Amniotic epithelial cell (primary cell): Measurements from ENCODE around the gene SLBP.
"Not testable (repeated sequence)": the region's sequence is repeated elsewhere in the genome, so short reads cannot be mapped to it uniquely, and the experiment has no call there.

Source experiments
- DNase-seq: peaks from one replicate; pipeline ENCODE4 v3.0.0-alpha.2; 2010; ENCODE audit warnings: low read depth

The SLBP gene

DNA sequence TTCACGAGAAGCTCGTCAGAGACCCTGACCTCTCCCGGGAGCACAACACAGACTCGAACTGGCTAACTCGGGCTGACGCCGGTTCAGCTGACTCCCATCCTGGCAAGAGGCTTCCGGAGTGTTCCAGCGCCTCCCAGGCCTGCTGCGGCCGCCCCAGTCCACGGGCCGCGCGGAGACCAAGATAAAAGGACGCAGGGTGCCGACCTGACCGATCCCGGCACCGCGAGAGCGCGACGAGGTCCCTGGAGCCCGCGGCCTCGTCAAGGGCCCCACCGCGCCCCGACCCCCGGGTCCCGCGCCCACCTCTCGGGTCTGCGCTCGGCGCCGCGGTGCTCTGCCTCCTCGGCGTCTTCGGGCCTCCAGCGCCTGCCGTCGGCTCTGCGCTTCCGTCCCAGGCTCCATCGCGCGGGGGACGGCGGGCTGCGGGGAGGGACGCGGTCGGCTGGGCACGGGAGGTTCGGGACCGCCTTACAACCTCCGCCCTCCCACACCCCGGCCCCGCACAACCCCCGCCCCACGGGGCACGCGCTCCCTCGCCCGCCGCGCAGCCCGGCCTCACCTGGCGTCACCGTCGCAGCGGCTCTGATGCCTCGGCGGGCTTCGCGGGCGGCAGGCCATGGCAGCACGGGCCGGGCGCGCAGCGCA lies 426 bp downstream of the SLBP start:
- DNase-seq = peak; percentile 54

DNA sequence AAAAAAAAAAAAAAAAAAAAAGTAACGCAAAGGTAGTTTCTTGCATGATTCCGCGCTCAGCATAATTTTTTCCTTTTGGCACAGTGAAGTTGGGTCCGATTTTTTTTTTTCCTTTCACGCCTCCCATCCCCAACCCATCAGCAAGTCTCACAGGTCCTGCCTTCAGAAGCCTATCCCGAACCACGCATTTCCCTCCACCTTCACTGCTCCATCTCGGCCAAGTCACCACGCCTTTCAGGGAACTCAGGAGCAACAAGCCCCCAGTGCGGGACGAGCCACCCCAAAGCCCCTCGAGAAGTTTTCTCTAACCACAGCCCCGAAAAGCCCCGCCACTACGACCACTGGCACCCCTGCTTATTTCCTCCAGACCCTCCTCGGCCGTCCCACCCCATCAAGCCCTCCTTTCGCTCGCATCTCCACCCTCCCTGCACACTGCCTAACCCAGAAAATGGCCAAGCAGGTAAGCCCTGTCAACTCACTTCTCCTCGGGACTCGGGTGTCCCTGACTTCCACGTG lies 1.0 kb downstream of the SLBP start:
- peak; percentile 21 for DNase-seq

DNA sequence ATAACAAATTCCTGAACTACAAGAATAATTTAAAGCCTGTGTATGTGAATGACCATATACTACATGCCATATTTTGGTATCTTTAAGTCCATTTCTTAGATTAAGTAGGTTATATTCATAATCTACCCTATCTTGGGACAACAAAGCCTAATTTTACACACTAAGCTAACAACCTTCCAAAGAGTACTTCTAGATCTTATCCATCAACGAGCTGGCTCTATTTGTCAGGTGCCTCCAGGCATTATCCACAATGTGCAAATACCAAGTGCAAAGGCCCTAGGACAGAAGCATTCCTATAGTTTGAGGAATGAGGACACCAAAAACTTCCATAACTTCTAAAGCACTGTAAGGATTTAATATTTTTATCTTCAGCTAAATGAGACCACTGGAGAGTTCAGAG lies 3.5 kb downstream of the SLBP start:
- no peak for DNase-seq

DNA sequence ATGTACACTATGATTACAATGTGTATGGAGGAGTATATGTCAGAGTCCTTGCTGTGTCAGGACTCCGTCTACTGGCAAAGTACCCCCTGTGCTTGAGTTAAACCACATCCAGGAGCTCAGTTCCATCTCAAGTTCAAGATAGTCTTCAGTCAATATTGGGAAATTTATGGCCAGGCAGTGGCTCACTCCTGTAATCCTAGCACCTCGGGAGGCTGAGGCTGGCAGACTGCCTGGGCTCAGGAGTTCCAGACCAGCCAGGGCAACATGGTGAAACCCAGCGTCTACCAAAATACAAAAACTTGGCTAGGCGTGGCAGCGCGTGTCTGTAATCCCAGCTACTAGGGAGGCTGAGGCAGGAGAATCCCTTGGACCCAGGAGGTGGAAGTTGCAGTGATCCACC lies 5.8 kb downstream of the SLBP start:
- peak; percentile 46 for DNase-seq

DNA sequence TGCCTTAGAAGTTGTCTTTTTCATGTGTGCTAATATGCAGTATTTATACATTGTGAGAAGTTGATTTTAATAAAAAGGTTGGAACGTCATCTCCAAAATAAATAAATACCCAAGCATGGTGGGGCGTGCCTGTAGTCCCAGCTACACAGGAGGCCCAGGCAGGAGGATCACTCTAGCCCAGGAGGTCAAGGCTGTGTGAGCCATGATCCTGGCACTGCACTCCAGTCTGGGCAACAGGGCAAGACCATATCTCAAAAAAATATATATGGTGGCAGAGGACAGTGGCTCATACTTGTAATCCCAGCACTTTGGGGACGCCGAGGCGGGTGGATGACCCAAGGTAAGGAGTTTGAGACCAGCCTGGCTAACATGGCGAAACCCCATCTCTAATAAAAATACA lies 6.4 kb downstream of the SLBP start:
- no peak for DNase-seq

DNA sequence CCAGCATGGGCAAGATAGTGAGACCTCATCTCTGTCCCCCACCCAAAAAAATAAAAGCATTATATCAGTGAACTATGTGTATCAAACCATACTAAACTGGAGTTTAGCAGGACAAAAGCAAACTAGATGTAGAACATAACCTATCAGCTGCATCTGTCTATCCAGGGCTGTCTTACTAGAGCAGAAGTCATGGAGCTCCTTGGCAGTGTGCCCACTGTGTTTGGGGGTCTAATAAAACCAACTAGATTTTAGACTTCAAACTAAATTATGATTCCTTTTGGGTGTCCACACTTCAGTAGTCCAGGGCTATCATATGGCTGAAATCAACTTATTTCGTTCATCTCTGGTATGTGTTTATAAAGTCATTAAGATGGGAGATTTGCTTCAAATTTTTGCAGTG lies 8.3 kb downstream of the SLBP start:
- DNase-seq = no peak

DNA sequence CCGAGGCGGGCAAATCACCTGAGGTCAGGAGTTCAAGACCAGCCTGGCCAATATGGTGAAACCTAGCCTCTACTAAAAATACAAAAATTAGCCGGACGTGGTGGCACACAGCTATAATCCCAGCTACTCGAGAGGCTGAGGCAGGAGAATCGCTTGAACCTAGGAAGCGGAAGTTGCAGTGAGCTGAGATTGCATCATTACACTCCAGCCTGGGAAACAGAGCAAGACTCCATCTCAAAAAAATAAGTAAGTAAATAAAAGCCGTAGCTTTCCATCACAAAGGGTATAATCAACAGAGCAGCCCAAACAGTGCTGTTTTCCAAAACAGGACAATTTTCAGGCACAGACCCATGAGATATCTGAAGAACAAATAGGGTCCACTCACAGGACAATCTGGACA lies 10.4 kb downstream of the SLBP start:
- DNase-seq = not testable (repeated sequence)

DNA sequence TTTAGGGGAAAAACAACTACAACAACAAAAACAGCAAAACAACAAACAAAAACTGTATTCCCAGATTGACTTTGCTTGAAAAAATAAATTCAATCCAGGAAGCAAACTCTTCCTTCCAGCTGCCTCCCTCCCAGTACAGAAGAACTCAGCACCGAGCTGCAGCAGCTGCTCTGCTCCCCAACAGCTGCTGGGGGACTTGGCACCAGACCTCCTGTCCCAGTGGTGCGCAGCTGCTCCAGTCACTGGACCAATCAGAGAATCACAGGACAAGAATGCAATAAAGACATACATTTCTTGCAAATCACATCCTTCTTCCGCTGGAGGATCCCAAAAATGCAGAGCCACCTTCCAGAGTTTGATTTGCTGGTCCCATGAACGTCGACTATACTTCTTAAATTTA lies 16.2 kb downstream of the SLBP start:
- no peak for DNase-seq

DNA sequence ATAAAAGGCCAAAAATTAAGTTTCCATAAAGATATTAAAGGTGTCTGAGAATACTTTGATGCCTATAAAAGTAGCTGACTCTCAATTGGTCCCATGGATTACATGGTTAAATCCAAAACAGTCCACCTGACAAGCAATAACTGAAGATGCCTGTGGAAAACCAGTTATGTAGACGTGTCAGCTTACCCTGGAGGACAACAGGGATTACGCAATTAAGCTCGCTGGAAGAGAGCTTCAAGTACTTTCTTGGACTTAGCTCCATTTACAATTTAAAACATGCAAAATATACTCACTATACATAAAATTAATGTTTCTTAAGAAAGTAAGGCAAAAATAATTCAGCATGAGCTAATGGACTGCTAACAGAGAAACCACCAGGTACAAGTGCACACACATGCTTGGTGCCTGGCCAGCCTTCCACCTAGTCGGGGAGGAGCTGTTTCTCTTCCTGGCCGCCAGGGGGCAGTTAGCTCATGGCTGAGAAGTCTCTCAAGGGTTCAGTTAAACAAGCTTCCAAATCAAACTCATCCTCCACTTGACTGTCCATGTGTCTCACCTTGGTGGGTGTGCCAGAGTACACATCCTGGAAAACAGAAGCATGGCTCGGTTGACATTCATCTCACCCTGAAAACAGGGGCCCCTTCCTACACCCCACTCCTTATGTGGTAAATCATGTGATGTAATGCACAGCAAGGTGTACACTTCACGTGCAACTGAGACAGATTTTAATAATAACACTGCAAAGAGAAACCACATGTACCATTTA lies 18.8 kb downstream of the SLBP start:
- DNase-seq = peak; percentile 85

DNA sequence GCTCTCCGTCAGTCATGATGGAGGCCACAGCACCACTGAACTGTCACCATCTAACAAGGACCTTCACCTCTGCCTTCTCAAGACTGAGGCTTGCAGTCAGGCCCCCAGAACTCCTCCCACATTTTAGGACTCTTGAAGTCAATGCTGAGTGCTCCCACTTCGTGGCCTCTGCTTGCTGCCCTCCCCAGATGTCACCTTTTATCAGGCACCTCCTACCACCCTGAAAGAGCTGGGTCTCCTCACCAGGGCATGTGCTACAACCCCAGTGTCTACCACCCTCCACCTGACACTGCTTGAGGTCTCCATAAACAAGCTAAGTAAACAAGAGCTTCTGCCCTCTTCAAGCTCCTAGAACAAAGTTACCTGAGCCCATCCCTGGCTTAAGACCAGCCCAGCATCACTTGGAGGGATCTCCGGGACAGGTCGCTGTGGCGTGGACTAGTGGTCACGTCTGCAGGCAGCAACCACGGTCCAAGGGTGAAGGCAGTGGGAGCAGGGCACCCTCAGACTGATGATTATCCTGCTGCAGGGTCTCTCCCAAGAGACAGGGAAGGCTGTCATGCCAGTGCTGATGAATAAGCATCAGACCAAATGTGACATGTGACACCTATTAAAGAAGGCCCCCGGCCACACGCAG lies 20.3 kb downstream of the SLBP start:
- no peak for DNase-seq

DNA sequence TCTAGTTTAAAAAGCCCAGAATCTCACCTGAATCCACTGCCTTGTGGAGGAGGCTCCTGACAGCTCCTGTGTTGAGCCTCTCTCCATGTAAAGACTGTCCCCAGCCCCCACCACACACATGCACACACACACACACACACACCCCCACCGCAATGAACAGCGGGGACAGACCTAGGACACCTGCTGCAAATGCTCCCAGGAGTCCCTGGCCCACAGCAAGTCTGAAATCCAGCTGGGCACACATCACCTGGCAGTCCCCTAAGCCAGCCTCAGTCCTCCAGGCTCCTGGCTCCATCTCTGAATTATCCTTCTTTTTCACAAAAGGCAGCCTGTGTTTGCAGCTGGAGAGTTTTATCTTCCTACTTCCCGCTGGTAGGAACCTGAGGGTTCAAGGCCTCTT lies 21.4 kb downstream of the SLBP start:
- DNase-seq = no peak

DNA sequence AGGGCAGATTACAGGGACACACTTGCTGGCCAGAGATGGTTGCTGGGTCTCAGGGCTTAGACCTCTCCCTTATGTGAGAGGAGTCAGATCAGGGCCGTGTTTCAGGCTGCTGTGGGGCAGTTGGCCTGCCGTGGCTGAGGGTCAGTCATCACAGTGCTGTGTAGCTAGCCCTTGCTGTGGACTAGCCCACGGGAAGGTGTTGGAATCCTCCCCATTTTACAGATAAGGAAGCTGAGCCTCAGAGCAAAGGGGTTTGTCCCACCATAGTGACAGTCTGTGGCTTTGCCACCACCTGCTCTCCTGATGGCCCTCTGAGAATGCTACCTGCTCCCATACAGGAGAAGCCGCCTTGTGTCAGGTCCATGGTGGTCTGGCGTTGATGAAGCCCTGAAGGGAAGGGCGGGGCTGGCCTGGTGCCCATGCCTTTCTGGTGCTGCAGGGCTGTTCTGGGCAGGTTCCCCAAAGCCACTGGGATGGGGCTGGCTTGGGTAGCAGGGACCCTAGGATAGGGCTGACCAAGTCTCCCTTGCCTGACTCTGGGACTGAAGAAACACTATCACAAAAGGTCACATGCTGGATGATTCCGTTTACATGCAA lies 25.6 kb downstream of the SLBP start:
- DNase-seq = no peak

DNA sequence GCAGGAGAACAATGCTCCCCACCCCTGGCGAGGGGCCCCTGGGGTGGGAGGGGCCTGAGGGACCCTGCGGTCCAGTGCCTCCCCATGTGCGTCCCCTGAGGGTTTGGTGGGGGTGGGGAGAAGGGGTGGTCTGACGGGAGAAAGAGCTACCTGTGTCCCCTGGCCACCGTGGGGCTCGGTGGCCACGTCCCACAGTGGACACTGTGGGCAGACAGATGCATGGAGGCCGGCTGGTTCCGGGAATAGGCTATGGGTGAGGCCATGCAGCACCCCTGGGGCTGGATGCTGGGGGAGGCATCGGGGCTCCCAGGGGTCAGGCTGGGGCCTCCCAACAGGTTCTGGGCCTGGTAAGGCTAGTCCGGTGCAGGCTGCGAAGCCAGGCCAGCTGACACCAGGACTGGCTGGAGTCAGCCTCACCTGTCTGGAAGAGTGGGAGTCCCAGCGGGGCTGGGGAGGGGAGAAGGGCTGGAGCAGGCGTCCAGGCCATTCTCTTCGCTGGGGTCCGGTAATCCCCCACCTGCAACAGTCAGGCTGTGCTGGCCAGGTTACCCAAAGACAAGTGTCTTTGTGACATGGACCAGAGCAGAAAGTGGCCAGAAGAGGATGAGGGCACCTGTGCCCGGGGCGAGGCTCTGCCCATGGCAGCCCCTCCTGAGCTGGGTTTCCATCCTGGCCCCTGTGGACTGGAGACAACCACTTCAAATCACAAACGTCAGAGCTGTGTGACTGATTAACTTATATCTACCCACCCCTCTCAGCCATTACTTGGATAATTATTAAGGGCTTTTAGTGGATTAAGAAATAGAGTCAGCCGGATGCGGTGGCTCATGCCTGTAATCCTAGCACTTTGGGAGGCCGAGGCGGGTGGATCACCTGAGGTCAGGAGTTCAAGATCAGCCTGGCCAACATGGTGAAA lies 26.6 kb downstream of the SLBP start:
- no peak for DNase-seq

DNA sequence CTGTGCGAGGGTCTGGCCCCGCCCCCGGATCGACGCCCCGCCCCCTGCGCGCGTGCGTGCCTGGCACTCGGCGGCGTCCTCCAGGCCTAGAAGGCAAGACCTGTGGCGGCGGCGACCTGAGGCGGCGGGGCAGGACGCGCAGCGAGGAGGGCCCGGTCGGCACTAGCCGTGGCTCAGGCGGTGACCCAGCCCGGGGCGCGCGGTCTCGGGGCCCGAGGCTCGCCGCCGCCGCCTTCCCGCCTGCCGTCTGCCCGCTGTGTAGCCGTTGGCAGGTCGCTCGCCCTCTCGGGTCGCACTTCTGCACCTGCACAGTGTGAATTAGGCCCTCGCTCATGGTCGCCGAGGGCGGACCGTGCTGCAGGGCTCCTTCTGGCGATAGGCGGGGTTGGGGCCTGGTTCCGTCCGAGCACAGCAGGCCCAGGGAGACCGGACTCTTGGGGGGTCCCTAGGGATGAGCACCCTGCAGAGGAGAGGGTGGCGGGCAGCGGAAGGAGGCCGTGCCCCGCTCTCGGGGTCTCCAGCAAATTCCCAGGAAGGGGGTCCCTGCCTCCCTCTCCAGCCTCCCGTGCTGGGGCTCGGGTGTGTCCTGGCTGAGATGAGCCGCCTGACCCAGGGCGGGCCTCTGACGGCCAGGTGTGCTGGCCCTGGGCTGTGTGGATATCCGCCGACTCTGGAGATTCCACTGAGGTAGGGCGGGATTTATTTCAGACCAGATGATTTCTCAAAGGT lies 27.4 kb downstream of the SLBP start:
- DNase-seq = no peak

DNA sequence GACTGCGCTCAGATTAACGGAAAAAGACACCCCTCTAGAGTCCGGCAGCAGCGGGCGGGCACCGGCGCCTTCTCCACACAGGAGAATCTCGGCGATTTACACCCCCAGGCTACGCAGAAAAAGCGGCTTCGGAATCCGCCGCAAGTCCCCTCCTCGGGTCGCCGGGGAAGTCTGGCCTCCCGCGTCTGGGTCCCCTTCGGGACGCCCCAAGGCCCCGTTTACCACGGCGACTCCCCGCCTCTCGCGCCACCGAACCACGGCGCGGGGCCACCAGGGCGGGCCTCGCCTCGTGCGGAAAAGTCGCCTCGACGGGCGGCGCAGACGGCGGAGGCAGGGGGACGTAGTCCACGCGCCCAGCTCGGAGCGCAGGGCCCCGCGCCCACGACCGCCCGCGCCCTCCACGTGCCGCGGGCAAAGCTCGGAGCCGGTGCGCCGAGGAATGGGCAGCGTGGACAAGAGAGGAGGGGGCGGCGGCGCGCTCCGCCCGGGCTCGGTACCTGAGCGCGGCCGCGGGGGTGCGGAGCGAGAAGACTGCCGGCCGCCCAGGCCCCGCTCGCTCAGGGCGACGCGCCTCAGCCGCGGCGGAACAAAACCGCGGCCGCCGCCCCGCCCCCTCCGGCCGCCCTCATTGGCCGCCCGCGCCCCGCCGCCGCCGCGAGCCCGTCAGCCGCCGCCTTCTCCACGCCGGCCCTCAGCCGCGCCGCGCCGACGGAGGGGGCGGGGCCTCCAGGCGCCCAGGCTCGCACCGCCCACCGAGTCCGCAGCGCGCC lies 28.2 kb downstream of the SLBP start, which contains the start of gene FAM53A:
TSS of gene FAM53A (minus strand) at position 578 of the 770 bp plus-strand sequence. CDS start 15,572 bp downstream, outside the sequence.
- peak; percentile 70 for DNase-seq

DNA sequence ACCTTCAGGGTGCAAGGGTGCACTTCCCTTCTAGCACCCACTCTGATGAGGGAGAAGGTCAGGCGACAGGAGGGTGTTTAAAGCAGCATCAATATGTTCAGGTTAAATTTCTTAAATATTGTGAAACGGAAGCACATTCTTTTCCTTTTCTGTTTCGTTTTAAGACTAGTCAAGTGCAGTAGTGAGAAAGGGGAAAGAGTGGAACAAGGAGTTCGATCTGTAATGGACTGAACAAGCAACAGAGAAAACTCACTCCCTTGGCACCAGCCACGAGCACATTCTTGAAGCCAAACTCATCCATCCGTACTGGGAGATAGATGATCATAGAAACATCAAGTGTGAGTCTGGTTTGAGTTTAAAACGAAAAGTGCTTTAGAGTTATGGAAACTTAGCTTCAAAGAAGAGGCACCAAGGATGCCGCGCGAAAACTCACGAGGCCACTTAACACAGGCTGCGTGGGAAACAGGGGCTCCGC lies 28.8 kb downstream of the SLBP start:
- DNase-seq = peak; percentile 92

DNA sequence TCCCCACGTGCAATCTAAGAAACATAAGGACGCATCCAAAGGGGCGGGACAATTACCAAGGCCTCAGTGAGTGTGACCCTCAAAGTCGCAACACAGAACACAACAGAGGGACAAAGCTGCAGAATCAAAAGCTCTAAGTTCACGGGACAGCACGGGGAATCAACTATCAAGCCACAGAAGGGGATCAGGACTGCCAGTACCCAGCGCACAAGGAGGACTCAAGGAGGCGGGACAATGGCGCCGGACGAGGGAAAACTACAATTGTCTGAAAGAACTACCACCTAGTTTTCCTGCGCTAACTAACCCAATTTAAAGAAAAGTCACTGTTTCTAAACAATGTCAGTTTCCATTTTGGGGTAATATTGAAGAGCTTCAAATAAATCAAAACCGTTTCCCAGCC lies 29.3 kb downstream of the SLBP start:
- no peak for DNase-seq

DNA sequence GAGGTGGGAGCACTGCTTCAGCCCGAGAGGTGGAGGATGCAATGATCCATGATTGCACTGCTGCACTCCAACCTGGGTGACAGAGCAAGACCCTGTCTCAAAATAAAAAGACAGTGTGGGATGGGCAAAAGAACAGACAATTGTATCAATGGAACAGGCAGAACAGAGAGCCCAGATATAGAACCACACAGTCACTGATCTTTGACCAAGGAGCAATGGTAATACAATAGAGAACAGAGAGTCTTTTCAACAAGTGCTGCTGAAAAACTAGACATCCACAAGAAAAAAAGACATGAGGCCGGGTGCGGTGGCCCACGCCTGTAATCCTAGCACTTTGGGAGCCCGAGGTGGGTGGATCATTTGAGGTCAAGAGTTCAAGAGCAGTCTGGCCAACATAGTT lies 33.9 kb downstream of the SLBP start:
- no peak for DNase-seq

DNA sequence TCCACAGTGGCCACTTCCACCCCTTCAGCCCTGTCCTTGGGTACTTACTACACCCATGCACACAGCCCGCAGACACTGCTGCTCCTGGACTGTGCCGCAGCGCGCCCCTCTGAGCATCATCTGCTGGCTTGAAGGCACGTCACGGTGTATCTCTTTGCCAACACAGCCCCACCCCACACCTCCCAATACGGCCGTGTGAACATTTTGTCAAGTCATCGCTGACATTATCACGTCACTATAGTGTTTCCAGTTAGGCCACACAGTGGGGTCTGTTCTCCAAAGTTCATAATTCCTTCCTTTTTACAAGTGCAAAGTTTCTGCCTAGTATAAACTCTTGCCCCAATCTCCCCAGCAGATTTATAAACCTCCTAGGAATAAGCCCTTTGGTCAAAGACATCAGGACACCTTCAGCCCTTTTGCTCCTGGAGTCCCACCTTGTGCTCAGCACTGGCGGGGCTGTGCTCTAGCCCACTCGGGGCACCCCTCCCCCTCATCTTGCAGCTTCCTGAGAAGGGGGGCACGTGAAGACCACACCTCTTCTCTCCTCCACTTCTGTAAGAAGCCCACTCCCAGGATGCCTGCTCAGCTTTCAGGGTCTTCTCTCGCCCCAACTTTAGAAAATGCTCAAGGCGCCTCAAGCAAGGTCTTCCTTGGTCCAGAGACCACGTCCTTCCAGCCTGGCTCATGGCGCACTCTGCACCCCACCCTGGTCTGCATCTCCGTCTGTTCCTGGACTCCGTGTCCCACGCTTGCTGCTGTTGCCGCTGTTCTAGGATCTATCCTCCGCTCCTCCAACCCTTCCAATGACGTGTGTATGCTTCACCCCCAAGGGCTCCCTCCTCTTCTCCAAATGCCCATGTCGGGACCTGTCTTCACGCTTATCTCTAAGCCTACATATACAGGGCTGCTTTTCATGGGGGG lies 35.3 kb downstream of the SLBP start:
- no peak for DNase-seq
